HCT116 (cell line): Measurements from ENCODE around the gene MRPS18C. TPM values are rescaled to one million over a fixed set of nuclear protein-coding genes. Genes with fewer than 3 reads are reported as not detected.

Experiments used
- ATAC-seq: fragments of 200-7000 bp; cut with Tn5 transposase; 2 replicates; pipeline ENCODE4 v1.9.1; 2020; ENCODE audit warnings: mild to moderate bottlenecking, moderate library complexity
- BruUV-seq: library from RNA; stranded (reverse); fragments of 400-500 nt; replicated peaks from 2 replicates; lab custom pipeline; 2021; lab: Mats Ljungman, UMichigan
- CTCF ChIA-PET: fragments of 300-600 bp; sonication (Branson Sonifier 250); formaldehyde crosslinking; loops from one replicate; lab custom pipeline; 2021; ENCODE audit warnings: antibody characterized with exemption; lab: Charles Lee
- POLR2A ChIA-PET: fragments of 300-600, 350-600 bp; sonication (Branson Sonifier 250); formaldehyde crosslinking; loops from one replicate; lab custom pipeline; 2021; ENCODE audit warnings: antibody characterized with exemption; lab: Charles Lee
- RAD21 ChIA-PET, 2 experiments: fragments of 300-600 bp; sonication (Branson Sonifier 250); formaldehyde crosslinking; loops; one replicate each; lab custom pipeline; 2023; ENCODE audit warnings: low total read pairs in 2 of 2; ENCODE audit not compliant: uncharacterized antibody in 2 of 2, unreplicated experiment in 2 of 2, low non-redundant PET in 1 of 2; lab: Charles Lee
- DNase-seq: peaks from one replicate; pipeline ENCODE4 v3.0.0-alpha.2; 2010; ENCODE audit warnings: low read depth, low spot score
- H2AFZ ChIP-seq: fragments of 200-600 bp; shearing (Covaris generic), sonication (generic); 2 replicates; pipeline ENCODE4 v1.6.1; 2017; ENCODE audit warnings: low read depth, mixed run types, mixed read lengths, antibody characterized with exemption, low read length; ENCODE audit not compliant: poor library complexity, severe bottlenecking
- H3K27ac ChIP-seq: 2 replicates; pipeline ENCODE4 v1.5.1; 2012; ENCODE audit warnings: low read depth, low read length
- H3K27me3 ChIP-seq: fragments of 200-600 bp; sonication (generic); 2 replicates; pipeline ENCODE4 v1.6.1; 2016; ENCODE audit warnings: mixed run types, low read length, mixed read lengths; ENCODE audit not compliant: insufficient read depth
- H3K36me3 ChIP-seq, 2 experiments: fragments of 200-500 bp in 1 of 2; fragments of 200-600 bp in 1 of 2; sonication (Bioruptor generic) in 1 of 2; sonication (generic) in 1 of 2; 2 replicates each; pipeline versions ENCODE4 v1.5.1 to v1.6.1; 2014 to 2016; ENCODE audit warnings: low read length in 2 of 2, inconsistent platforms in 1 of 2, mixed read lengths in 1 of 2, mixed run types in 1 of 2; ENCODE audit not compliant: insufficient read depth in 2 of 2, control insufficient read depth in 1 of 2
- H3K4me1 ChIP-seq, 2 experiments: fragments of 200-600 bp in 1 of 2; sonication (generic) in 1 of 2; 2 replicates each; pipeline versions ENCODE4 v1.5.1 to v1.6.1; 2012 to 2017; ENCODE audit warnings: low read length in 2 of 2, inconsistent platforms in 1 of 2, mild to moderate bottlenecking in 1 of 2, mixed read lengths in 1 of 2, mixed run types in 1 of 2, moderate library complexity in 1 of 2; ENCODE audit not compliant: insufficient read depth in 2 of 2, control insufficient read depth in 1 of 2
- H3K4me2 ChIP-seq: fragments of 200-600 bp; sonication (generic); 2 replicates; pipeline ENCODE4 v1.6.1; 2017; ENCODE audit warnings: mixed run types, low read length, mixed read lengths
- H3K4me3 ChIP-seq, 2 experiments: fragments of 200-600 bp in 1 of 2; sonication (generic) in 1 of 2; replicated peaks in 1 of 2; 2 replicates each; pipeline ENCODE4 v1.5.1; 2011 to 2016; ENCODE audit warnings: low read length in 2 of 2, control low read depth in 1 of 2, low read depth in 1 of 2, mild to moderate bottlenecking in 1 of 2, mixed read lengths in 1 of 2, mixed run types in 1 of 2
- H3K79me2 ChIP-seq: fragments of 200-600 bp; sonication (generic); 2 replicates; pipeline ENCODE4 v1.6.1; 2017; ENCODE audit warnings: mild to moderate bottlenecking, mixed run types, low read length, moderate library complexity, mixed read lengths; ENCODE audit not compliant: insufficient read depth
- H3K9ac ChIP-seq: fragments of 200-600 bp; sonication (generic); 2 replicates; pipeline ENCODE4 v1.6.1; 2016; ENCODE audit warnings: low read length, mixed read lengths
- H3K9me2 ChIP-seq: fragments of 200-600 bp; sonication (generic), shearing (Covaris generic); 2 replicates; pipeline ENCODE4 v1.6.1; 2017; ENCODE audit warnings: mixed run types, mild to moderate bottlenecking, moderate library complexity; ENCODE audit not compliant: insufficient read depth
- H3K9me3 ChIP-seq, 2 experiments: fragments of 200-500 bp in 1 of 2; fragments of 200-600 bp in 1 of 2; sonication (Bioruptor generic) in 1 of 2; sonication (generic) in 1 of 2; 2 replicates each; pipeline ENCODE4 v1.6.1; 2014 to 2017; ENCODE audit warnings: low read length in 2 of 2, mixed read lengths in 2 of 2, inconsistent platforms in 1 of 2, low read depth in 1 of 2, mild to moderate bottlenecking in 1 of 2, mixed run types in 1 of 2, moderate library complexity in 1 of 2; ENCODE audit not compliant: control insufficient read depth in 1 of 2, insufficient read depth in 1 of 2
- H4K20me1 ChIP-seq: fragments of 200-600 bp; sonication (generic), shearing (Covaris generic); 2 replicates; pipeline ENCODE4 v1.6.1; 2017; ENCODE audit warnings: mixed run types, mild to moderate bottlenecking, moderate library complexity; ENCODE audit not compliant: insufficient read depth
- CBX3 ChIP-seq: IDR thresholded peaks from 2 replicates; pipeline ENCODE4 v1.6.1; 2012; ENCODE audit warnings: low read depth
- ELF1 ChIP-seq: IDR thresholded peaks from 2 replicates; pipeline ENCODE4 v1.6.1; 2012; ENCODE audit warnings: low read depth, borderline replicate concordance
- EZH2 ChIP-seq: fragments of 200-600 bp; sonication (generic); IDR thresholded peaks from 2 replicates; pipeline ENCODE4 v1.6.1; 2017; ENCODE audit warnings: antibody characterized with exemption, mixed run types
- EZH2phosphoT487 ChIP-seq: fragments of 200-600 bp; IDR thresholded peaks from 2 replicates; pipeline ENCODE4 v1.6.1; 2018; ENCODE audit warnings: antibody characterized with exemption, borderline replicate concordance
- JUND ChIP-seq: IDR thresholded peaks from 2 replicates; pipeline ENCODE4 v1.6.1; 2012
- RAD21 ChIP-seq: IDR thresholded peaks from 2 replicates; pipeline ENCODE4 v1.6.1; 2012; ENCODE audit warnings: low read depth, mild to moderate bottlenecking
- SIN3A ChIP-seq: IDR thresholded peaks from 2 replicates; pipeline ENCODE4 v1.6.1; 2012; ENCODE audit warnings: low read depth
- YY1 ChIP-seq: IDR thresholded peaks from 2 replicates; pipeline ENCODE4 v1.6.1; 2011; ENCODE audit warnings: low read length, low read depth, moderate library complexity, mild to moderate bottlenecking; ENCODE audit not compliant: insufficient replicate concordance; ENCODE audit errors: extremely low read depth
- ZFX ChIP-seq: fragments of 450-650 bp; IDR thresholded peaks from 2 replicates; pipeline ENCODE4 v1.6.1; 2017
- intact Hi-C: fragments of 100-400 bp; cut with micrococcal nuclease; formaldehyde crosslinking; loops from 2 replicates; pipeline ENCODE4 v1.10.0; 2022
- total RNA-seq: library from RNA; stranded (reverse); gene quantifications from one replicate; pipeline ENCODE4 v1.2.1, GENCODE V29; 2021; ENCODE audit not compliant: unreplicated experiment
- TF ChIP-seq, protein P1 (sequence below): IDR thresholded peaks from 2 replicates; pipeline ENCODE4 v1.6.1; 2012
- TF ChIP-seq, protein P2 (sequence below), 3 experiments: fragments of 200-600 bp in 1 of 3; sonication (generic) in 1 of 3; IDR thresholded peaks in 2 of 3; conservative IDR thresholded peaks in 1 of 3; 2 replicates each; pipeline ENCODE4 v1.5.1; 2012 to 2017; ENCODE audit warnings: low read depth in 2 of 3, low read length in 2 of 3, antibody characterized with exemption in 1 of 3, borderline replicate concordance in 1 of 3, control low read depth in 1 of 3, mild to moderate bottlenecking in 1 of 3, mixed read lengths in 1 of 3, mixed run types in 1 of 3, moderate library complexity in 1 of 3; ENCODE audit not compliant: insufficient read depth in 1 of 3
- TF ChIP-seq, protein P3 (sequence below): IDR thresholded peaks from 2 replicates; pipeline ENCODE4 v1.6.1; 2012; ENCODE audit warnings: low read depth
- TF ChIP-seq, protein P4 (sequence below): IDR thresholded peaks from 2 replicates; pipeline ENCODE4 v1.6.1; 2012

Gene MRPS18C
- total RNA-seq, 1 experiment from 2014 or later: 59.1 TPM

DNA sequence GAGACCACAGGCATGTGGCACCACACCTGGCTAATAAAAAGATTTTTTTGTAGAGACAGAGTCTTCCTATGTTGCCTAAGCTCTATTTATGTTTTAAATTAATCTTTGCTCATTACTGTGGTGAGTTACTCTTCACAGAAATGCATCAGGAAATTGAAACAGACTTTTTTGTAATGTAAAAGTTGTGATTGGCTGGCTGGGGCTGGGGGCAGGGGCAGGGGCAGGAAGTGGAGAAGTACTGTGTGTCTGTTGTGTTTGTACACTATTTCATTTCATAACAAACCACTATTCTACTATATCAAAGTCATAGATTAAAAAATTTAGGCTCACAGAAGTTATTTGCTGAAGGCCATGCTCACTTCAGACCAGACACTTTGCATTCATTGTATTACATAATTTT is 48.1 kb downstream of the MRPS18C start:
- Histone ChIP-seq H3K27me3 (no peaks in the 10 kb centered on the region), H3K9me2 (no peaks in the 10 kb centered on the region), H3K9ac (no peak overlapping the region), H3K36me3 (no peaks in the 10 kb centered on the region), H3K9me3 (no peaks in the 10 kb centered on the region), H4K20me1 (no peaks in the 10 kb centered on the region), H3K27ac (no peak overlapping the region), H3K4me2 (no peak overlapping the region), H2AFZ (no peak overlapping the region), H3K79me2 (no peaks in the 10 kb centered on the region), H3K4me3 (no peak overlapping the region), H3K4me1 (no peaks in the 10 kb centered on the region)
- TF ChIP-seq RAD21 (no peak), ELF1 (no peak), SIN3A (no peak), JUND (no peak), CBX3 (no peak), EZH2phosphoT487 (no peak), EZH2 (no peak), YY1 (no peak), ZFX (no peak)
- TF ChIP-seq, protein P1, sequence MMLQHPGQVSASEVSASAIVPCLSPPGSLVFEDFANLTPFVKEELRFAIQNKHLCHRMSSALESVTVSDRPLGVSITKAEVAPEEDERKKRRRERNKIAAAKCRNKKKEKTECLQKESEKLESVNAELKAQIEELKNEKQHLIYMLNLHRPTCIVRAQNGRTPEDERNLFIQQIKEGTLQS: no peak
- TF ChIP-seq, protein P2, sequence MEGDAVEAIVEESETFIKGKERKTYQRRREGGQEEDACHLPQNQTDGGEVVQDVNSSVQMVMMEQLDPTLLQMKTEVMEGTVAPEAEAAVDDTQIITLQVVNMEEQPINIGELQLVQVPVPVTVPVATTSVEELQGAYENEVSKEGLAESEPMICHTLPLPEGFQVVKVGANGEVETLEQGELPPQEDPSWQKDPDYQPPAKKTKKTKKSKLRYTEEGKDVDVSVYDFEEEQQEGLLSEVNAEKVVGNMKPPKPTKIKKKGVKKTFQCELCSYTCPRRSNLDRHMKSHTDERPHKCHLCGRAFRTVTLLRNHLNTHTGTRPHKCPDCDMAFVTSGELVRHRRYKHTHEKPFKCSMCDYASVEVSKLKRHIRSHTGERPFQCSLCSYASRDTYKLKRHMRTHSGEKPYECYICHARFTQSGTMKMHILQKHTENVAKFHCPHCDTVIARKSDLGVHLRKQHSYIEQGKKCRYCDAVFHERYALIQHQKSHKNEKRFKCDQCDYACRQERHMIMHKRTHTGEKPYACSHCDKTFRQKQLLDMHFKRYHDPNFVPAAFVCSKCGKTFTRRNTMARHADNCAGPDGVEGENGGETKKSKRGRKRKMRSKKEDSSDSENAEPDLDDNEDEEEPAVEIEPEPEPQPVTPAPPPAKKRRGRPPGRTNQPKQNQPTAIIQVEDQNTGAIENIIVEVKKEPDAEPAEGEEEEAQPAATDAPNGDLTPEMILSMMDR (IDR thresholded peaks at IDR 0.05 in 2 of 3, conservative IDR thresholded peaks at IDR 0.05 in 1 of 3; ENCODE audit: borderline replicate concordance in 1 of 3, insufficient read depth in 1 of 3, low read depth in 2 of 3, low read length in 2 of 3): no peak
- TF ChIP-seq, protein P3, sequence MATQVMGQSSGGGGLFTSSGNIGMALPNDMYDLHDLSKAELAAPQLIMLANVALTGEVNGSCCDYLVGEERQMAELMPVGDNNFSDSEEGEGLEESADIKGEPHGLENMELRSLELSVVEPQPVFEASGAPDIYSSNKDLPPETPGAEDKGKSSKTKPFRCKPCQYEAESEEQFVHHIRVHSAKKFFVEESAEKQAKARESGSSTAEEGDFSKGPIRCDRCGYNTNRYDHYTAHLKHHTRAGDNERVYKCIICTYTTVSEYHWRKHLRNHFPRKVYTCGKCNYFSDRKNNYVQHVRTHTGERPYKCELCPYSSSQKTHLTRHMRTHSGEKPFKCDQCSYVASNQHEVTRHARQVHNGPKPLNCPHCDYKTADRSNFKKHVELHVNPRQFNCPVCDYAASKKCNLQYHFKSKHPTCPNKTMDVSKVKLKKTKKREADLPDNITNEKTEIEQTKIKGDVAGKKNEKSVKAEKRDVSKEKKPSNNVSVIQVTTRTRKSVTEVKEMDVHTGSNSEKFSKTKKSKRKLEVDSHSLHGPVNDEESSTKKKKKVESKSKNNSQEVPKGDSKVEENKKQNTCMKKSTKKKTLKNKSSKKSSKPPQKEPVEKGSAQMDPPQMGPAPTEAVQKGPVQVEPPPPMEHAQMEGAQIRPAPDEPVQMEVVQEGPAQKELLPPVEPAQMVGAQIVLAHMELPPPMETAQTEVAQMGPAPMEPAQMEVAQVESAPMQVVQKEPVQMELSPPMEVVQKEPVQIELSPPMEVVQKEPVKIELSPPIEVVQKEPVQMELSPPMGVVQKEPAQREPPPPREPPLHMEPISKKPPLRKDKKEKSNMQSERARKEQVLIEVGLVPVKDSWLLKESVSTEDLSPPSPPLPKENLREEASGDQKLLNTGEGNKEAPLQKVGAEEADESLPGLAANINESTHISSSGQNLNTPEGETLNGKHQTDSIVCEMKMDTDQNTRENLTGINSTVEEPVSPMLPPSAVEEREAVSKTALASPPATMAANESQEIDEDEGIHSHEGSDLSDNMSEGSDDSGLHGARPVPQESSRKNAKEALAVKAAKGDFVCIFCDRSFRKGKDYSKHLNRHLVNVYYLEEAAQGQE: no peak
- TF ChIP-seq, protein P4, sequence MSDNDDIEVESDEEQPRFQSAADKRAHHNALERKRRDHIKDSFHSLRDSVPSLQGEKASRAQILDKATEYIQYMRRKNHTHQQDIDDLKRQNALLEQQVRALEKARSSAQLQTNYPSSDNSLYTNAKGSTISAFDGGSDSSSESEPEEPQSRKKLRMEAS: no peak
- no peak for DNase-seq
- intact Hi-C loops: loop anchor here (10.0 kb wide), 1 partner anchor 1001 kb away; no protein-coding TSS in a partner anchor
- ChIA-PET CTCF (no interaction called here), POLR2A (interaction anchor here (0.7 kb wide), 1 partner anchor 198 kb away, joined by 3 read pairs; no protein-coding TSS in a partner anchor), RAD21 (interaction anchor here in 1 of 2 experiments (0.7 kb wide), 1 partner anchor 163 kb away, joined by 7 read pairs; no protein-coding TSS in a partner anchor)
- BruUV-seq: no TSS peak
- ATAC-seq: no peak
